GM18499 (cell line): Measurements from ENCODE around the gene ABI1.
A peak's percentile ranks its signal among the peaks of the same experiment; 100 is the strongest.
"Not testable (repeated sequence)": the region's sequence is repeated elsewhere in the genome, so short reads cannot be mapped to it uniquely, and the experiment has no call there.

Experiments used
- ATAC-seq: cut with Tn5 transposase; IDR thresholded peaks from one replicate; pipeline ENCODE4 v1.9.1; 2021; ENCODE audit warnings: moderate number of reproducible peaks; ENCODE audit not compliant: insufficient read depth, unreplicated experiment

The ABI1 gene

GRCh38 chr10:26860443-26861204 is at the start of gene ABI1:
Gene ABI1 (minus strand): TSS chr10:26860958. CDS start chr10:26860863, 95 bp downstream.
- peak; percentile 33 for ATAC-seq

GRCh38 chr10:26909753-26910152 is 49.0 kb upstream of the ABI1 start:
- no peak for ATAC-seq

- ATAC-seq = not testable (repeated sequence)
These were observed 44.6 kb upstream of the ABI1 start for GRCh38 chr10:26905253-26905781.

- ATAC-seq = no peak
These were observed 42.9 kb upstream of the ABI1 start for GRCh38 chr10:26903431-26904217.

GRCh38 chr10:26892306-26892923 is 31.7 kb upstream of the ABI1 start:
- peak; percentile 87 for ATAC-seq

GRCh38 chr10:26890956-26891355 is 30.2 kb upstream of the ABI1 start:
- no peak for ATAC-seq

GRCh38 chr10:26887611-26888215 is 27.0 kb upstream of the ABI1 start:
- no peak for ATAC-seq

GRCh38 chr10:26881600-26882331 is 21.0 kb upstream of the ABI1 start:
- no peak for ATAC-seq

- no peak for ATAC-seq
These were observed 19.0 kb upstream of the ABI1 start for GRCh38 chr10:26879744-26880143.

- ATAC-seq = no peak
These were observed 10.0 kb upstream of the ABI1 start for GRCh38 chr10:26870766-26871165.

GRCh38 chr10:26869528-26869927 is 8.8 kb upstream of the ABI1 start:
- ATAC-seq = no peak

GRCh38 chr10:26863351-26864076 is 2.8 kb upstream of the ABI1 start:
- no peak for ATAC-seq

- no peak for ATAC-seq
These were observed 644 bp upstream of the ABI1 start for GRCh38 chr10:26861205-26861998.

GRCh38 chr10:26860102-26860442 is 686 bp downstream of the ABI1 start:
- ATAC-seq = peak; percentile 1

GRCh38 chr10:26859241-26860101 is 1.3 kb downstream of the ABI1 start:
- no peak for ATAC-seq

GRCh38 chr10:26858707-26859034 is 2.1 kb downstream of the ABI1 start:
- no peak for ATAC-seq

GRCh38 chr10:26857991-26858706 is 2.6 kb downstream of the ABI1 start:
- ATAC-seq = peak; percentile 34
